HG02884 (cell line): Measurements from ENCODE around the gene AP1B1.

Experiments used
- ATAC-seq: cut with Tn5 transposase; IDR thresholded peaks from one replicate; pipeline ENCODE4 v1.9.1; 2021; ENCODE audit warnings: mild to moderate bottlenecking, moderate library complexity; ENCODE audit not compliant: unreplicated experiment

AP1B1 gene

GRCh38 chr22:29334148-29334547, 54.2 kb downstream of the AP1B1 start:
- ATAC-seq, result no peak

DNA sequence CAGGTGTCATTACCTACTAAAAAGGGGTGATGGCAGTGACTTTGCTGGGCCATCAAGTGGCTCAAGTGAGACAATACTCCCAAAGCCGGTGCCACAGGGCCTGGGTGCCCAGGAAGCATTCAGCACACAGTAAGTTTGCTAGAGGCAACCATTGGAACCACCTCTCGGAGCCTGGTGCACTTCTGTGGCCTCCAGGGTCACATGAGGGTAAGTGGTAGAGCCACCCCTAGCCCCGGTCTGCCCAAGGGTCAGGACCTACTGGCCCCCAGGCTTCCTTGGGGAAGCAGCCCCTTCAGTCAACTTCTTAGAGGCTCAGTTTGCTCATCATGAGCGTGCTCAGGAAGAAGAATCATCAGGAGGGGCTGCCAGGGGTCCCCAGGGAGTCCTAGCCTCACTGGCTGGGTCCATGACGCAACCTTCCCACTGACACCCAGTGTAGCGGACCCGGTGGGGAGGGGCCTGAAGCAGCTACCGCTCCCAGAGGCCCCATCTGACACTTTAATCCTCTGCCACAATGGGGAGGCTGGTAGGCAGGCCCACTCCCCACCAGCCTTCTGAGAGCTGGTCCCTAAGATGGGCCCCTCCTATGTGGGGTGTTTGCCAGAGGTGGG, 55.4 kb downstream of the AP1B1 start:
- ATAC-seq, result no peak

- no peak for ATAC-seq
Observed at GRCh38 chr22:29331658-29332300, 56.6 kb downstream of the AP1B1 start.

DNA sequence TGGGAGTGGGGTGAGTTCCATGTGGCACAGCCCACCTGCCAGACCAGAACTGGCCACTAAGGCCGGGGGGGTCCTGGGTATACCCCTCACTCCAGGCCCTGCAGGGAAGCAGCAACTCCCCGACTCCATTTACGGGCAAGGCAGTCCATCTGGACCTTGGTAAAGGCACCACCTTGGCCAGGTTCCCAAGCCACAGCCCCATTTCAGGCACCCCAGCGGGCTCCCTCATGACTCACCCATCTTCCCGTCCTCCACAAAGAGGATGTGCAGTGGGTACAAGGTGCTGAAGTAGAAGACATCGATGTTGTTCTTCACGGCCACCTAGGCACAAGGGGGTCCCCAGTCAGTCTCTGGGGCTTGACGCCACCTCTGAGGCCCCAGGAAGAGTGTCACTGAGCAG, 57.2 kb downstream of the AP1B1 start:
- ATAC-seq, result no peak

DNA sequence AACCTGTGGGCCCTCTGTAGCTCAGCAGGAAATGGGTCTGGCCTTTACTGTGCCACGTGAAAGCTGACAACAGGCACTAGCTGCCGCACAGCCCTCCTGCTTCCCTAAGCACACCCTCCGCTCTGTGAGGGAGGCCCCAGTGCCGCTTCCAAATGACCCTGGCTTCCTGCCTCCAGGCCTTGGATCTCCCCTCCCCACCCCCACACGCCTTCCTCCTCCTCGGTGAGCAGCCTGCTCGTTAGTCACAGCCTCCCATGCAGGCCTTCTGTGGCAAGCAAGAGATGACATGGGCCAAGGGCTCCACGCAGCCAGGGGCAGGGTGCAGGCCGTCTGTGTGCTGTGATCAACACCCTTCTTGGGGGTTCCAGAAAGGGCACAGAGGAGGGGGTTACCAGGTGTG, 57.6 kb downstream of the AP1B1 start:
- ATAC-seq, result no peak

- ATAC-seq, result no peak
Observed at GRCh38 chr22:29330291-29330690, 58.1 kb downstream of the AP1B1 start.

DNA sequence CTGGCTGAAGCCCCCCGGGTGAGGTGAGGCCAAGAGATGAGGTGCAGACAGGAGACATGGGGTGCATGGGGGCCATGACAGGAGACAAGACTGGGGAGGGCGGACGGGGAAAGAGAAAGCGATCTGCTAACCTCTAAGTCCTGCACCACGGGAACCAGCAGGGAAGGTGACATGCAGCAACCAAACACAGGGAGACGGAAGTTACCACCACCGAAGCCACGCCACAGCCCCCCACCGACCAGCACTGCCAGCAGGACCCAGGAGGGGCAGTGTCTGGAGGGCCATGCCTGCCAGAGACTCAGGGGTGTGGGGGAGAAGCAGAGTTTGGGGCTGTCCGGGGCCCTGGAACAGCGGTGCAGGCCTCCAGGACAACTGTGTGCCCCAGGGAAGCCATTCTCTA, 58.8 kb downstream of the AP1B1 start:
- ATAC-seq, result no peak

- no peak for ATAC-seq
Observed at GRCh38 chr22:29328566-29329500, 59.5 kb downstream of the AP1B1 start.

- ATAC-seq, result no peak
Observed at GRCh38 chr22:29328055-29328454, 60.3 kb downstream of the AP1B1 start.

DNA sequence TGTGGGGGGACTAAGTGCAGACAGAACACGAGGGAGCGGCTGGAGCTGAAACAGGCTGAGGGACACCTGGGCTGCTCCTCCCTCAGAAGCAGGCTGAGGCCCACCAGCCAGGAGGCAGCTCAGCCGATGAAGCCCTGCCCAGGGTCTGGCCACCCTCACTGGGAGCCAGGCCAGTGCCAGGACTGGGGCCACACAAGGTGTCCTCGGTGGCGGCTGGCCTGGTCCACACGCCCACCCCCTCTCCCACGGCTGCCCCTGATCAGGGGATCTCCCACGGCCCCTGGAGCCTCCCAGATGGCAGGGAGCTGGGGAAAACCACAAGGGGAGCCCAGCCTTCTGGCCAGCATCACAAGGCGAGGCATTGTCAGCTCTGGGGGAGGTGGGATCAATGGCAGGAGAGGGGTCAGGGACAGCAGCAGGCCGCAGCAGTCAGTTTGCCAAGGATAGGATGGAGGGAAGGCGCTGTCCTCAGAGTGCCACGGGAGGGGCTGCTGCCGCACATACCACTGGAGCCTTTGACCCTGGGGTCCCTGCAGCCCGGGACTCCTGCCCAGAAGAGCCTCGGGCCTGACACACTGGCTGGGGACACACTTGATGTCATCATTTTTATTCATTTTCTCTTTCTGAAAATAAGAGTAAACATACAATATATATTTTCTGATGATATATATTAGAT, 61.1 kb downstream of the AP1B1 start:
- ATAC-seq, result no peak

DNA sequence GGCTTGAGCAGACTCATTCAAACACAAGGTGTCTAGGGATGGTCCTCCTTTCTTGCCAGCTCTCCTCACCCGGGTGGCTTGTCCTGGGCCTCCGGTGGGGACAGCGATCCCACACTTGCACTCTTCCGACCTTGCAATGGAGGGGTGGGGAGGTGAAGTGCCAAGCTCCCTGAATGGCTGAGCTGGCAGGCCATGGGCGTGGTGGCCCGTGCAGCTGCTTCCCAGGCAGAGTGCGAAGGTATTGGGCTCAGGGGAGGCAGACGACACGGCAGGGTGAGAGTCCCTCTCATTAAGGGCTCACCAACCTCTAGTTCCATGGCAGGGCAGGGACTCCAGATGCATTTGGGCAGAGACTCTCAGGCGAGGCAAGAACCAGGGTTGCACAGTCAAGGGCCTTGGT, 61.9 kb downstream of the AP1B1 start:
- ATAC-seq, result no peak

DNA sequence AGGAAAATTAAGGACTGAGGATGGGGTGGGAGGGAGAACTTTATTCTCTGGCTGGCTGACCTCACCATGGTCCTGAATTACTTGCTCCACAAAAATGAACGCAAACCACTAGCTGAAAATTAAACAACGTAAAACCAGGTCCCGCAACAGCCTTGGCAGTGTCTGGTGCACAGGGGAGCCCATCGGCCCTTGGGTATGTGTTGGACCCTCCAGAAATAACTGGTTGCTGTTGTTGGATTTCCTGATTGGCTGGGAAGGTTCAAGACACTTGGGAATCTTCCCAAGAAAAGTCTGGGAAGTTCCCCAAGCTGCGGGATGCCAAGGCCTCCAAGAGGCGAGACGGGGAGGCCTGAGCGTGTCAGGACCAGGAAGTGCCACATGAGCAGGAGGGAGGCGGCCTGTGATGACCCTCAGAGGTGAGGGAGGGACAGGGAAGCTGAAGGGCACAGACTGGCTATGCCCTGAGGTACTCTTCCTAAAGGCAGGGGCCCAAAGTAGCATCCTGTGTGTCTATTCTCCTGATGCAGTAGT, 62.5 kb downstream of the AP1B1 start:
- ATAC-seq, result no peak

DNA sequence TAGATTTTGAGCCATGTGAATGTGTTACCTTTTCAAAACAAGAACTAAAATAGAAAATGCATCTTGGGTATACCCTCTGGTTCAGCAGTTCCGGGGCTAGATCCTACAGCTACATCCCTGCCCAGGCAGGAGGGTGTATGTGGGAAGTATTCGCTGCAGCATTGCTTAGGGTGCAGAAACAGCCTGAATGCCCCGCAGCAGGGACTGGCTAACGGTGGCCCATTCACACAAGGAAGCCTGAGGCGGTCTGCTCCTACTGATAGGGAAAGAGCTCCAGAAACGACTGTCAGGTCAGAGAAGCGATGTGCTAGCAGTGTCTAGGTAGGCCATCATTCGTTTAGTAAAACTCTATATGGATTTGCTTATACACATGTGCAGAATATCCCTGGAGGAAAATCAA, 63.0 kb downstream of the AP1B1 start:
- ATAC-seq, result no peak

- no peak for ATAC-seq
Observed at GRCh38 chr22:29323641-29324040, 64.7 kb downstream of the AP1B1 start.

GRCh38 chr22:29320546-29320945, 67.8 kb downstream of the AP1B1 start:
- no peak for ATAC-seq

DNA sequence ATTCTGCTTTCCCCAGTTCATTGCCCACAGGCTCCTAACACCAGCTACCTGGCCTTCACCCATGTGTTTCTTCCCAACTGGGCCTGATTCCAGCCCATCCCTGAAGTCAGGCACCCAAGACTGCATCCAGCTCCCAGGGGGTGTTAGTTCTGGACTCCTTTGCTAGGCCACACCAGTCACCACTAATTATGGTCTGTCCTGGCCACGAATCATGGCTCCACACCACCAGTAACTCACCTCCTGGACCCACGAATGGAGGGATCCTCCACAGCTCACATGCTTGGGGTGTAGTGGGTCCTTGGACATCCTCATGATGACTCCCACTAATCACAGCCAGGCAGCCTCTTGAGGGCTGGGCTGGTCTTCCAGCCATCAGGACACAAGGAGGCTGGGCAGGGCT, 69.3 kb downstream of the AP1B1 start:
- no peak for ATAC-seq

DNA sequence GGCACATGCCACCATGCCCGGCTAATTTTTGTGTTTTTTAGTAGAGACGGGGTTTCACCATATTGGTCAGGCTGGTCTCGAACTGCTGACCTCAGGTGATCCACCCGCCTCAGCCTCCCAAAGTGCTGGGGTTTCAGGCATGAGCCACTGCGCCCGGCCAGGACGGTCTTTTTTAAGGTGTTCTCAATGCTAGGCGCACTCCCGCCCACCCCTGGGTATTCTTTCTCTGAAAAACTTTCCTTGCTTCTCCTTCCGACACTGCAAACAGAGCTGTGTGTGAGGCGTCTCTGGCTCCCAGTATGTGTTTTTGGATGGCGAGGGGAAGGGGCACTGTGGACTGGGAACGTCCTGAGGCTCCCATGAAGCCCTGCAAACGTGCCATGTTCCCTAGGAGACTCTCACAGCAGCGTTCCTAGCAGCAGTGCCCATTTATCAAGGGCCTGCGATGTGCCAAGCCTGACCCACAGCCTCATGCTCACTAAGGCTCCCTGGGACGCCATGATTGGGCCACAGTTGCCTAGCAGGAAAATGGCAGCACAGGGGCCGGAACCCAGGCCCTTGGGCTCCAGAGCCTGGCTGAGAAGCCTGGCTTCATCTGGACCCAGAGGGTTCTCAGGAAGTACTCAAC, 70.4 kb downstream of the AP1B1 start:
- ATAC-seq, result no peak

DNA sequence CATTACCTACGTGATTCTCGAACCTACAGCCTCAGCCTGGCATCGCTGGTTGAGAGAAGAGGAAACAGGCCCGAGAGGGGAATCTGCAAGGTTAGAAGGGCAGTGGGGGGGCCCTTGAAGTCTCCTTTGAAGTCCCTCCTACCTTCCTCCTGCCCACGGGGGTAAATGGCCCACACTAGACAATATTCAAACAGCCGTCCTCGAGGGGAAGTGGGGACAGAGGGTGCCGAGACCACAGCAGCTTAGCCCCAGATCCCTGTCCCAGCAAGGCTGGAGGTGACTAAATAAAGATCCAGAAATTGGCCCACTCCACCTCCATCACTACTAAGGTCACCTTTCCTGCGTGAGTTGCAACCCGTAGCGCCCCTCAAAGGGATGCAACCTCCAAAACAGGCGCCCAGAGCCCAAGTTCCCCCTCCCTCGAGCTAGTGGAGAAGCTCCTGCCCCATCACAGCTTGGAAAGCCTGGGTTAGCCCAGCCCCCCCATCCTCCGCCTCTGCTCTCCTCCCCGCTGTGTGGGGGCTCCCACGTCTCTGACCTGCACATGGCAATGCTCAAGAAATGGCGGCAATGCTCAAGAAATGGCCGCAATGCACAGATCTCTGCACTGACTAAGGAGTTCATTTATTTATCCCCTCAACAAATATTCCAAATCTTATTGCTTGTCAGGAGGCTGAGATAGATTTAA, 72.1 kb downstream of the AP1B1 start:
- ATAC-seq, result no peak

DNA sequence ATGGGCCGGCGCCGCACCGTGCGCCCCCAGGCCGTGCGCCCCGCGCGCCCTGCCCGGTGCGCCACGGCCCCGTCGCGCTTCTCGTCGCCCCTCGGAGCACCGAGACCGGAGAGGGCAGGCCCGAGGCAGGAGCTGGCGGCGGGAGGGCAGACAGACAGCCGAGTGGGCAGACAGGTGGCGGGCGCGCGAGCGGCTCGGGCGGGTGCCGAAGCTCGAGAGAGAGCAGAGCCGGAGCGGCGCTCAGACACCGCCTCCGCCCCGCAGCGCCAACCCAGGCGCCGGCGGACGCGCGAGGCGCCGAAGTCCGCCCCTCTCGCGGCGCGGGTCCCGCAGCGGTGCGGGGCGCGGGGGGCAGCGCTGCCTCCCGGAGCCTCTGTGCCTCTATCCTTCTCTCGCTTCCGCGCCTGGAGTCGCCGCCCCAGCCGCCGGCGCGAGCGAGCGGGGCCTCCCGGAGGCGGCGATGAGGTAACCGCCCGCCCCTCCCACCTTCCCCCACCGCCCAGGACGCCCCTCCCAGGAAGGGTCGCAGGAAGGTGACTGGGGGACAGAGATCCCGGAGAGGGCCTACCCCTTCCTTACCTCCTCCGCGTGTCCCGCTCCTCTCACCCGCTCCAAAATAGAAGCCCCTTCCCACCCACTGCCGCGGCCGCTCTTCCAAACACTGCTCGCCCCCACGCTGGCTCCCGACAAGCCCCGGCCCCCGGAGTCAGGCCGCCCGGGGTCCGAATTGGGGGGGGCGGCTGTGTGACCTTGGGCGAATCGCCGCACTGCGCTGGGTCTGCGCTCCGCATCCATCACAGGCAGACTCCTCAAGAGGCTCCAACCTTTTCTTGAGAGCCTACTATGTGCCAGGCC, 72.9 kb downstream of the AP1B1 start, which contains the start of gene RASL10A:
Gene RASL10A (minus strand): TSS at position 412 of the 855 bp plus-strand sequence. CDS start 451 bp downstream, outside the sequence.
- ATAC-seq, result no peak
